GM21717 (cell line): ENCODE results near the gene ATE1.
"Not testable (repeated sequence)": the region's sequence is repeated elsewhere in the genome, so short reads cannot be mapped to it uniquely, and the experiment has no call there.

Source experiments
- ATAC-seq: cut with Tn5 transposase; IDR thresholded peaks from one replicate; pipeline ENCODE4 v1.9.1; 2021; ENCODE audit warnings: mild to moderate bottlenecking, moderate library complexity; ENCODE audit not compliant: unreplicated experiment

The ATE1 gene

GRCh38 chr10:121927841-121928527, at the start of gene ATE1:
ATE1 (minus strand) TSS chr10:121928031; CDS start chr10:121927949, 82 bp downstream.
- peak; percentile 89 for ATAC-seq

- no peak for ATAC-seq
Measured at GRCh38 chr10:121976607-121977006, 48.8 kb upstream of the ATE1 start.

- ATAC-seq = no peak
Measured at GRCh38 chr10:121975295-121976086, 47.7 kb upstream of the ATE1 start.

- ATAC-seq = peak; percentile 90
Measured at GRCh38 chr10:121974535-121975294, 46.9 kb upstream of the ATE1 start, which contains the start of gene NSMCE4A. NSMCE4A (minus strand) TSS chr10:121975217; CDS start chr10:121975165, 52 bp downstream.

GRCh38 chr10:121974019-121974534, 46.2 kb upstream of the ATE1 start:
- peak; percentile 24 for ATAC-seq

- ATAC-seq = not testable (repeated sequence)
Measured at GRCh38 chr10:121969086-121969485, 41.3 kb upstream of the ATE1 start.

GRCh38 chr10:121965996-121966395, 38.2 kb upstream of the ATE1 start:
- no peak for ATAC-seq

- no peak for ATAC-seq
Measured at GRCh38 chr10:121961456-121961855, 33.6 kb upstream of the ATE1 start.

GRCh38 chr10:121959671-121960070, 31.8 kb upstream of the ATE1 start:
- no peak for ATAC-seq

- ATAC-seq = no peak
Measured at GRCh38 chr10:121956111-121957061, 28.6 kb upstream of the ATE1 start.

- ATAC-seq = no peak
Measured at GRCh38 chr10:121952226-121952625, 24.4 kb upstream of the ATE1 start.

- no peak for ATAC-seq
Measured at GRCh38 chr10:121949451-121949850, 21.6 kb upstream of the ATE1 start.

GRCh38 chr10:121949049-121949448, 21.2 kb upstream of the ATE1 start:
- no peak for ATAC-seq

- ATAC-seq = no peak
Measured at GRCh38 chr10:121947343-121948330, 19.8 kb upstream of the ATE1 start.

GRCh38 chr10:121942749-121943416, 15.1 kb upstream of the ATE1 start:
- ATAC-seq = no peak

- no peak for ATAC-seq
Measured at GRCh38 chr10:121941532-121941931, 13.7 kb upstream of the ATE1 start.

GRCh38 chr10:121936295-121936694, 8.5 kb upstream of the ATE1 start:
- ATAC-seq = no peak

GRCh38 chr10:121935702-121936101, 7.9 kb upstream of the ATE1 start:
- ATAC-seq = no peak
